OCI-LY7 (cell line): ENCODE measurements around the gene GSTM1.

Experiments
- CTCF ChIP-seq: fragments of 200-600 bp; sonication (generic); conservative IDR thresholded peaks from 2 replicates; pipeline ENCODE4 v1.5.1; 2014; ENCODE audit warnings: mild to moderate bottlenecking, antibody characterized with exemption, low read length, moderate library complexity, mixed read lengths
- EZH2phosphoT487 ChIP-seq: fragments of 200-600 bp; sonication (generic); IDR thresholded peaks from 2 replicates; pipeline ENCODE4 v1.6.1; 2018; ENCODE audit warnings: low read depth, borderline replicate concordance, mild to moderate bottlenecking, mixed run types, antibody characterized with exemption, low read length, moderate library complexity, mixed read lengths

- TF ChIP-seq CTCF, result no peak
- no peak for TF ChIP-seq EZH2phosphoT487
These were observed 33.4 kb downstream of the GSTM1 start for GRCh38 chr1:109721042-109721441.
